HEK293T (cell line): ENCODE data around the gene GNAL.
"Not testable (repeated sequence)": the region's sequence is repeated elsewhere in the genome, so short reads cannot be mapped to it uniquely, and the experiment has no call there.

Experiments
- CTCF ChIA-PET: fragments of 350-600 bp; formaldehyde crosslinking; extraction: SDS; loops from one replicate; lab custom pipeline; 2021; ENCODE audit warnings: antibody characterized with exemption, inconsistent platforms; lab: Yijun Ruan, JAX
- POLR2A ChIA-PET: fragments of 350-600 bp; formaldehyde crosslinking; extraction: SDS; loops from one replicate; lab custom pipeline; 2020; ENCODE audit warnings: antibody characterized with exemption, inconsistent platforms; lab: Yijun Ruan, JAX
- DNase-seq: peaks from one replicate; pipeline ENCODE4 v3.0.0; 2012; ENCODE audit warnings: mixed read lengths; ENCODE audit errors: extremely low spot score
- BHLHE40 ChIP-seq: fragments of 450-650 bp; IDR thresholded peaks from 2 replicates; pipeline ENCODE4 v1.6.1; 2016; ENCODE audit warnings: mild to moderate bottlenecking, moderate library complexity, borderline replicate concordance
- CTBP1 ChIP-seq: fragments of 450-650 bp; IDR thresholded peaks from 2 replicates; pipeline ENCODE4 v1.6.1; 2016; ENCODE audit warnings: borderline replicate concordance
- ELF4 ChIP-seq: fragments of 450-650 bp; IDR thresholded peaks from 2 replicates; pipeline ENCODE4 v1.6.1; 2017; ENCODE audit warnings: antibody characterized with exemption
- FOXA1 ChIP-seq: fragments of 450-650 bp; IDR thresholded peaks from 2 replicates; pipeline ENCODE4 v1.6.1; 2016; ENCODE audit warnings: mild to moderate bottlenecking
- FOXK2 ChIP-seq: fragments of 450-650 bp; IDR thresholded peaks from 2 replicates; pipeline ENCODE4 v1.6.1; 2016; ENCODE audit warnings: mild to moderate bottlenecking
- FOXM1 ChIP-seq: fragments of 450-650 bp; IDR thresholded peaks from 2 replicates; pipeline ENCODE4 v1.6.1; 2017; ENCODE audit warnings: mild to moderate bottlenecking, borderline replicate concordance
- HDGF ChIP-seq: fragments of 450-650 bp; IDR thresholded peaks from 2 replicates; pipeline ENCODE4 v1.6.1; 2017; ENCODE audit warnings: antibody characterized with exemption, borderline replicate concordance
- L3MBTL2 ChIP-seq: fragments of 450-650 bp; conservative IDR thresholded peaks from 2 replicates; pipeline ENCODE4 v1.6.1; 2016; ENCODE audit warnings: mild to moderate bottlenecking
- LEF1 ChIP-seq: fragments of 450-650 bp; IDR thresholded peaks from 2 replicates; pipeline ENCODE4 v1.6.1; 2017; ENCODE audit warnings: mild to moderate bottlenecking, borderline replicate concordance
- PKNOX1 ChIP-seq: fragments of 450-650 bp; IDR thresholded peaks from 2 replicates; pipeline ENCODE4 v1.6.1; 2016
- SP1 ChIP-seq: fragments of 450-650 bp; IDR thresholded peaks from 2 replicates; pipeline ENCODE4 v1.6.1; 2017
- SUZ12 ChIP-seq: fragments of 450-650 bp; IDR thresholded peaks from 2 replicates; pipeline ENCODE4 v1.6.1; 2016; ENCODE audit warnings: mild to moderate bottlenecking
- TARDBP ChIP-seq: fragments of 450-650 bp; IDR thresholded peaks from 2 replicates; pipeline ENCODE4 v1.6.1; 2016
- ZNF384 ChIP-seq: fragments of 450-650 bp; IDR thresholded peaks from 2 replicates; pipeline ENCODE4 v1.6.1; 2016

GNAL gene

DNA sequence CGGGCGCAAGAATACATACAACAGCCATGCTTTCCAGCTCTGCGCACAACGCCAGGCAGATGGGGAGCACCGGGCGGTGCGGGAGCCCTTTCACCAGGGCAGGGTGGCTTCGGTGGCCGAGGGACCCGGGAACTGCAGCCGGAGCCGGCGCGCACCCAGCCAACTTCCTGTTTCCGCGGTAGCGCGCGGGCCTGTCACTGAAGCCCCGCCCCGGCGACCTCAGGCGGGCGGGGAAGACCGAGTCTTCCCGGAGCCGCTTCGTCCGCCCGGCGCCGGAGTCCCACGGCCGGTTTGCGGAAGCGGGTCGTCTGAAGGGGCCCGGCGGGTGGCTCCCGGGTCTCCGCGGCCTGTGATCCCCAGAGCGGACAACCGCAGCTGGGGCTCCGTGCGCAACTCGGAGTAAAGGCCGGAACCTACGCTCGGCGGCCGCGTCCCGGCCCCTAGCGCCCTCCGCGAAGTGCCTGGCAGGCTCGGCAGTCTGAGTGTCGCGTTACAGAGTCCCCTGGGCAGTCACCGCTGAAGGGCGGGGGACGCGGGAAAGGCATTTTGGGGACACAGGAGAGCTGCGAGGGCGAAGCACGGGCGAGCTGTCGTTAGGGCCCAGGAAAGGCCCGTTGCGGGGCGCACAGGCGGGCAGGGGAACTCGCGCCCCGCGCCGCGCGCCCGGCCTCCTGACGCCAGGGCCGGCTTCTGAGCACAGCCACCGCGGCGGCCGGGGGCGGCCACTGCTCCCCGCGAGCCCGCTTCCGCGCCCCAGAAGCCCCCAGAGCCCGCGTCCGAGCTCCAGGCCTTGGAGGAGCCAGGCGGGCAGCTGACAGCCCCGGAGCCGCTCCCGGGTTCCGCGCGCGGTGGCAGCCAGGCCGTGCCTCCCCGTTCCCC, 219.4 kb downstream of the GNAL start, which contains the start of gene MPPE1:
Gene MPPE1 (minus strand): TSS at position 136 of the 879 bp plus-strand sequence. CDS start 11,053 bp downstream, outside the sequence.
- ChIA-PET CTCF (interaction anchor here (0.6 to 0.7 kb wide), 2 partner anchors 29 to 352 kb away, joined by 3 read pairs; no protein-coding TSS in a partner anchor), POLR2A (no interaction called here)
- TF ChIP-seq ELF4 (peak; percentile 52; the same call in 1 of the 2 replicates), BHLHE40 (no peak)
- DNase-seq: peak; percentile 79

- ChIA-PET POLR2A (no interaction called here), CTCF (no interaction called here)
- TF ChIP-seq PKNOX1: no peak
- DNase-seq: no peak
These were observed 220.0 kb downstream of the GNAL start for GRCh38 chr18:11909061-11909455.

- TF ChIP-seq ELF4: no peak
- no peak for TF ChIP-seq BHLHE40
- TF ChIP-seq L3MBTL2: no peak
- no peak for TF ChIP-seq HDGF
- CTCF ChIA-PET: no interaction called here
- no peak for DNase-seq
- POLR2A ChIA-PET: no interaction called here
These were observed 220.5 kb downstream of the GNAL start for GRCh38 chr18:11909591-11910026.

- POLR2A ChIA-PET: not testable (repeated sequence)
These were observed 227.8 kb downstream of the GNAL start for GRCh38 chr18:11916880-11917279.

DNA sequence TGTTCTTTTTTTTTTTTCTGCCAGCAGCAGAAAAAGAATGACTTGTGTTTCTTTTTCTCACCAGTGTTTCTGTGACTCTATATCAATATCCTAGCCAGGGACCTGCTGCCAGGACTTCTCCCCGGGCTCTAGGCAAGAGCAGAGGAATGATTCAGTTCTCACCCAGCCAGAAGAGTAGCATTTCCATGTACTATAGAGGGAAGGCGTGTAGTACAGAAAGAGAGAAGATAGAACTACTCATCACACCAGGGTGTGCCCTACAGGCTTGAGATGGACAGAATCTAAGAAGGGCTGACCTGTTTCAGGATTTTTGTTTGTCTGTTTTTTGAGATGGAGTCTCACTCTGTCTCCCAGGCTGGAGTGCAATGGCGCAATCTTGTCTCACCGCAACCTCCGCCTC, 230.5 kb downstream of the GNAL start:
- POLR2A ChIA-PET, DNase-seq, CTCF ChIA-PET: not testable (repeated sequence)

More at GRCh38 chr18:11916880-11917279, 227.8 kb downstream of the GNAL start:
- DNase-seq, CTCF ChIA-PET: not testable (repeated sequence)

DNA sequence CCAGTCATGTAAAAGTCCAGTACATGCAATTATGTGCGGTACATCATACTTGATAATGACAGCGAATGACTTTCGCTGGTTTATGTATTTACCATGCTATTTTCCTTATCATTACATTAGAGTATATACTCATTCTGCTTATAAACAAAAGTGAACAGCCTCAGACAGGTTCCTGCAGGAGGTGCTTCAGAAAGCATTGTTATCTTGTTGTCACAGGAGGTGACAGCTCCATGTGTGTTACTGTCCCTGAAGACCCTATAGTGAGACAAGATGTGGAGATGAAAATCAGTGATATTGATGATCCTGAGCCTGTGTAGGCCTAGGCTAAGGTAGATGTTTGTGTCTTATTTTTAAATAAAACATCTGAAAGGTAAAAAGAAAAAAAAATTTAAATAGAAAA, 234.4 kb downstream of the GNAL start:
- no peak for TF ChIP-seq CTBP1
- TF ChIP-seq LEF1: no peak
- no peak for TF ChIP-seq BHLHE40
- no peak for TF ChIP-seq ELF4
- no peak for TF ChIP-seq TARDBP
- TF ChIP-seq SUZ12: no peak
- TF ChIP-seq HDGF: no peak
- no peak for TF ChIP-seq FOXK2
- TF ChIP-seq FOXM1: no peak
- TF ChIP-seq ZNF384: no peak
- TF ChIP-seq SP1: no peak
- DNase-seq: no peak
- POLR2A ChIA-PET: no interaction called here
- CTCF ChIA-PET: no interaction called here

- TF ChIP-seq BHLHE40 (no peak), PKNOX1 (no peak), CTBP1 (no peak), FOXM1 (no peak), ZNF384 (no peak), ELF4 (no peak)
- ChIA-PET CTCF (interaction anchor here (1.6 kb wide), 1 partner anchor 69 kb away, joined by 3 read pairs; no protein-coding TSS in a partner anchor), POLR2A (no interaction called here)
- DNase-seq: no peak
These were observed 236.9 kb downstream of the GNAL start for GRCh38 chr18:11925800-11926481.

- TF ChIP-seq SUZ12: no peak
- TF ChIP-seq L3MBTL2: no peak
- no peak for TF ChIP-seq SP1
- TF ChIP-seq LEF1: no peak
- no peak for TF ChIP-seq ELF4
- no peak for TF ChIP-seq FOXK2
- TF ChIP-seq FOXA1: no peak
- DNase-seq: no peak
- CTCF ChIA-PET: interaction anchor here (1.6 kb wide), 1 partner anchor 68 kb away, joined by 3 read pairs; no protein-coding TSS in a partner anchor
- POLR2A ChIA-PET: no interaction called here
These were observed 238.4 kb downstream of the GNAL start for GRCh38 chr18:11927497-11927896.
